BJ (cell line): ENCODE data around the gene PIAS1. TPM values are rescaled to one million over a fixed set of nuclear protein-coding genes. Genes with fewer than 3 reads are reported as not detected.

Experiments used
- CTCF ChIA-PET: fragments of 350-600 bp; formaldehyde crosslinking; extraction: SDS; loops from one replicate; lab custom pipeline; 2021; ENCODE audit warnings: antibody characterized with exemption, inconsistent platforms; lab: Yijun Ruan, JAX
- POLR2A ChIA-PET: fragments of 300-600 bp; sonication (Branson Sonifier 250); formaldehyde crosslinking; extraction: SDS; loops from one replicate; lab custom pipeline; 2021; ENCODE audit warnings: antibody characterized with exemption; lab: Charles Lee
- DNase-seq: peaks from one replicate; pipeline ENCODE4 v3.0.0-alpha.2; 2011; ENCODE audit warnings: low read depth
- H3K27me3 ChIP-seq: 2 replicates; pipeline ENCODE4 v1.6.0; 2011; ENCODE audit warnings: low read length; ENCODE audit not compliant: control insufficient read depth, insufficient read depth
- H3K36me3 ChIP-seq: 2 replicates; pipeline ENCODE4 v1.5.1; 2011; ENCODE audit warnings: low read length; ENCODE audit not compliant: control insufficient read depth, insufficient read depth
- H3K4me3 ChIP-seq: 2 replicates; pipeline ENCODE4 v1.5.1; 2011; ENCODE audit warnings: low read depth, mild to moderate bottlenecking, control low read depth, low read length
- polyA plus RNA-seq: library from polyadenylated mRNA; depleted of rRNA; stranded (reverse); fragments of >200 nt; gene quantifications from 2 replicates; pipeline ENCODE4 v1.2.3, GENCODE V29; 2011
- TF ChIP-seq, protein P1 (sequence below): IDR thresholded peaks from 2 replicates; pipeline ENCODE4 v1.5.1; 2011; ENCODE audit warnings: low read depth, mild to moderate bottlenecking, control low read depth, inconsistent platforms, low read length, moderate library complexity; ENCODE audit not compliant: insufficient read depth

Gene PIAS1
- polyA plus RNA-seq, 1 experiment, result 37.4 TPM

DNA sequence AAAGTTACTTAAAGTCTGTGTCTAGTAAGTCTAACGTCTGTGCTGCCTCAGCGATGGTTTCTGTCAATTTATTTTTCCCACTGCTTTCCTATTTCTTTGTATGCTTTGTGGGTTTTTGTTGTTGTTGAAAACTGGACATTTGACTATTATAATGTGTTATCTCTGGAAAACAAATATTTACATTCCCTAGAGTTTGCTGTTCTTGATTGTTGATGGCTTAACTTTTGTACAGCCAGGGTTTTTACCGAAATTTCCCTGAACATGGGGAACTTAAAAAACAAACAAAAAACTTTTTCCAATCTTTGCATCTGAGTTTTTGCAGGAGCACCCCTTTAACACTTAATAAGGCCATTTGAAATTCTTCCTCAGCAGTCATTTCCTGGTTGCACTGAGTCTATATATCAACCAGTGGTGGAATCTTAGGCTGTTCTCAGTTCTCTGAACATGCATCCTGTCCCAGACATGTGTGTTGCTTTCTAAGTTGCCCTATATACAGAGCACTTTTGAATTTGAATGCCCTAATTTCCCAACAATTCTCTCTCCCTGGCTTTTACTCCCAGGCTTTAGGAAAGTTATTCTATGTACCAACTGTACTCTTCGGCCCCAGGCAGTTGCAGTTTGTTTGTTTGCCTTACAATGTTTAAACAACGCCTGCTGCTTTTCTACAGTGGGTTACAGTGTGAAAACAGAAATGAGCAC lies 11.8 kb upstream of the PIAS1 start:
- ChIA-PET POLR2A (no interaction called here), CTCF (no interaction called here)
- Histone ChIP-seq H3K4me3 (no peak overlapping the region), H3K36me3 (no peaks in the 10 kb centered on the region), H3K27me3 (peaks cover 4% of the 10 kb centered on the region; the same call in 1 of the 2 replicates)
- TF ChIP-seq, protein P1, sequence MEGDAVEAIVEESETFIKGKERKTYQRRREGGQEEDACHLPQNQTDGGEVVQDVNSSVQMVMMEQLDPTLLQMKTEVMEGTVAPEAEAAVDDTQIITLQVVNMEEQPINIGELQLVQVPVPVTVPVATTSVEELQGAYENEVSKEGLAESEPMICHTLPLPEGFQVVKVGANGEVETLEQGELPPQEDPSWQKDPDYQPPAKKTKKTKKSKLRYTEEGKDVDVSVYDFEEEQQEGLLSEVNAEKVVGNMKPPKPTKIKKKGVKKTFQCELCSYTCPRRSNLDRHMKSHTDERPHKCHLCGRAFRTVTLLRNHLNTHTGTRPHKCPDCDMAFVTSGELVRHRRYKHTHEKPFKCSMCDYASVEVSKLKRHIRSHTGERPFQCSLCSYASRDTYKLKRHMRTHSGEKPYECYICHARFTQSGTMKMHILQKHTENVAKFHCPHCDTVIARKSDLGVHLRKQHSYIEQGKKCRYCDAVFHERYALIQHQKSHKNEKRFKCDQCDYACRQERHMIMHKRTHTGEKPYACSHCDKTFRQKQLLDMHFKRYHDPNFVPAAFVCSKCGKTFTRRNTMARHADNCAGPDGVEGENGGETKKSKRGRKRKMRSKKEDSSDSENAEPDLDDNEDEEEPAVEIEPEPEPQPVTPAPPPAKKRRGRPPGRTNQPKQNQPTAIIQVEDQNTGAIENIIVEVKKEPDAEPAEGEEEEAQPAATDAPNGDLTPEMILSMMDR, result no peak
- DNase-seq, result no peak

DNA sequence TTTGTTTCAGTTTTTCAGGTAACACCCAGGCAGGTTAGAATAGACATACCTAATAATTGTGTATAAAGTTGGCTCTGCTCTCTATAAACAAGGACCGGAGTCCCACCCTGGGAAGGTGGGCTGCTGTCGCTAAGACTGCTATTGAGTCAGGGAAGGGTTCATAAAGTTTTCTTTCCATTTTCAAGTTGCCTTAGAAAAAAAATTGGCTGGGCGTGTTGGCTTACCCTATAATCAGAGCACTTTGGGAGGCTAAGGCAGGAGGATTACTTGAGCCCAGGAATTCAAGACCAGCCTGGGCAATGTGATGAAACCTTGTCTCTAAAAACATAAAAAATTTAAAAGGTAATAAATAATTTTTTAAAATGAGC lies 11.3 kb upstream of the PIAS1 start:
- POLR2A ChIA-PET, result no interaction called here
- peaks cover 4% of the 10 kb centered on the region; the same call in 1 of the 2 replicates for H3K27me3 ChIP-seq
- CTCF ChIA-PET, result interaction anchor here (1.2 kb wide), 1 partner anchor 198 kb away, joined by 3 read pairs; no protein-coding TSS in a partner anchor
- H3K4me3 ChIP-seq, result no peak overlapping the region
- H3K36me3 ChIP-seq, result no peaks in the 10 kb centered on the region
- TF ChIP-seq, protein P1, result no peak
- DNase-seq, result no peak

DNA sequence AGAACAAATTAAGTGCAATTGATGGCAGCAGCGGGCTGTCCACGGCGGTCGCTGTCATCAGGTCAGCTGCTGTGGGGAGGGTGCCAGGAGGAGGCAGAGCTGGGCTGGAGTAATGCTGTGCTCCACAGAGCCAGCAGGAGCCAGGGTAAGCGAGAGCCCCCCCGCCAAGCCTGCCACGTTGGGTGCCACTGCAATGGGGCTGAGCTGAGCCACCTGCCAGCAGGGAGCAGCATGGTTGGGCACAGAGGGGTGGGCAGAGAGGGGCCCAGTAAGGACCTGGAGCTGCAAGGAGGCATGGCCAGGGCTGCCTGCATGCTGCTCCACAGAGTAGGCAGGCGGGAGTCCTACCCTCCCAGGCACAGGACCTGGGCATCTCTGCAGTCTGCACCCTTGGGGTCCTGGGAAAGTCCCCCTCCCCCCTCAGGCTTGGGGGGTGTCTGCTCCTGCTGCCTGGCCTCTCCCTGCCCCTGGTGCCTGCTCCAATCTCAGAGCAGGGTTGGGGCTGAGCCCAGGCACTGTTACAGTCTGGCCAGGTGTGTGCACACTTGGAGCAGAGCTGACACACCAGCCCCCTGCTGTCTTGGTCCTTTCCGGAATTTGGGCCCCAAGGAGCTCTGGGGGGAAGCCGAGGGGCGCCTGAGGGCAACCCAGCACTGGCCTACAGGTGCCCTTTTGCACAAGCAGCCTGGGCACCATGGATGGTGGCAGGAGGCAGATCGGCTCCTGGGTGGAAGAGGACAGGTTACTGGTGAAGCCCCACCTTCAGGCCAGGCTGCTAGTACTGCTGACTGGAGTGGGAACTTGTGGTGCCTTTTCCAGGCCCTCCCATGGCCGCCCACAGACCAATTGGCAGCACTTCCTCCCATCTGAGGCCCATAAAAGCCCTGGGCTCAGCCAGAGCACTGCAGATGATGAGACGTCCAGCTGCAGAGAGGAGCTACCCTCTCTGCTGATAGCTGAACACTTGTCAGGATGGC lies 8.5 kb upstream of the PIAS1 start:
- DNase-seq, result no peak
- ChIA-PET POLR2A (no interaction called here), CTCF (no interaction called here)
- Histone ChIP-seq H3K27me3 (no peaks in the 10 kb centered on the region; the same call in 1 of the 2 replicates), H3K36me3 (no peaks in the 10 kb centered on the region), H3K4me3 (no peak overlapping the region)
- TF ChIP-seq, protein P1, result no peak

DNA sequence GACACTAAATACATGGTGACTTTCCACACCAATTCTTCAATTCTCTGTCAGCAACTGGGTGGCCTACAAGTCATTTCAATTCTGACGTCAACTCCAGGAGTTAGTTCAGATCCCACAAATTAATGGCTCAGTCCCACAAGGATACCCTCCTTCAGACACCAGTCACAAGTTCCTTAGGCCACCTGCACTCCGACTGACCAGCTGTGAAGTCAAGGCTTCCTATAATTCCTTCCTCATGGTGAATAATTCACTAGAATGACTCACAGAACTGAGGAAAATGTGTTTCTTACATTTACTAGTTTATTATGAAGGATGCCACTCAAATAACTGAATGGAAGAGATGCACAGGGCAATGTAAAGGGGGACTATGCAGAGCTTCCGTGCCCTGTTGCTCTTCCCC lies 6.3 kb upstream of the PIAS1 start:
- CTCF ChIA-PET, result no interaction called here
- no peak overlapping the region for H3K4me3 ChIP-seq
- DNase-seq, result no peak
- POLR2A ChIA-PET, result no interaction called here
- no peaks in the 10 kb centered on the region; the same call in 1 of the 2 replicates for H3K27me3 ChIP-seq
- TF ChIP-seq, protein P1, result no peak
- no peaks in the 10 kb centered on the region for H3K36me3 ChIP-seq

DNA sequence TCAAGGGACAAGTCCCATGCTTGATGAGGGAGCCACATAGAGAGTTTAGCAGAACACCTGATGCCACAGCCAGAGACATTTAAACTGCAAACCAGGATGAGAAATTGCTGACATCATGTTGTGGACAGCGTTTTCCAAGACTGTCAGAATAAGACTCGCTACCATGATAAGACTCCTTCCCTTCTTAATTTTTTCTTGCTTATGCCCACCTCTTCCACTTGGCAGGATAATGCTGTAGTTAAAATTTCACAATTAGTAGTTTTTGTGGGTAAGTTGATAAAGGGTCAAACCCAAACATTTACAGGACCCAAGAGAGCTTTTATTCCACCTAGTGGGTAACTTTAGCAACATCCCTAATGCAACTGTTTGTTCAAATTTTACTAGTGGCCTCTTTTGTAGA lies 3.0 kb upstream of the PIAS1 start:
- Histone ChIP-seq H3K4me3 (no peak overlapping the region), H3K36me3 (no peaks in the 10 kb centered on the region), H3K27me3 (no peaks in the 10 kb centered on the region; the same call in 1 of the 2 replicates)
- CTCF ChIA-PET, result no interaction called here
- DNase-seq, result no peak
- TF ChIP-seq, protein P1, result no peak
- POLR2A ChIA-PET, result no interaction called here
